ENCODE measurements around the gene FHIT.
"Not testable (repeated sequence)": the region's sequence is repeated elsewhere in the genome, so short reads cannot be mapped to it uniquely, and the experiment has no call there.

The FHIT gene

DNA sequence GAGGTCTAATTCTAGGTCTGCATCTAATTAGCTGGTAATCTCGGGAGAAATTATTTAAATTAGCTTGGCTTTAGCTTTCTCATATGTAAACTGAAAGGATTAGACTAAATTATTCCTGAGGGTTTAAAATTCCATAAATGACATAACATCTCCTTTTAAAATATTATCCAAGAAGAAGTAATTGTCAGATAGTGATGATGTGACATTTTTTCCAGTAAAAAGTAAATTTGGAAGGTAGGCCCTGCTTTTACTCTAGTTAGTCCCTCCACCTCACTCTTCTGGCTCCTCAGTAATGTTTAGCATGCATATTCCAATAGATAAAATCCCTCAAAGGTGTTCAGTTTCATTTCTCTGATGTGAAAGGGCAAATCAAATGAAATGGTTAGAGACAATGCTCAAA lies 215.7 kb downstream of the FHIT start:
- intact Hi-C loops (cut with DNase I; ENCODE audit: low total_unique reads): no loop called here
- Histone ChIP-seq H3K4me1 (no peaks in the 10 kb centered on the region), H3K27ac (no peak overlapping the region), H3K9me3 (no peaks in the 10 kb centered on the region), H3K27me3 (no peaks in the 10 kb centered on the region), H3K36me3 (no peaks in the 10 kb centered on the region), H3K4me3 (no peak overlapping the region)
- DNase-seq: no peak
- TF ChIP-seq, protein P1, sequence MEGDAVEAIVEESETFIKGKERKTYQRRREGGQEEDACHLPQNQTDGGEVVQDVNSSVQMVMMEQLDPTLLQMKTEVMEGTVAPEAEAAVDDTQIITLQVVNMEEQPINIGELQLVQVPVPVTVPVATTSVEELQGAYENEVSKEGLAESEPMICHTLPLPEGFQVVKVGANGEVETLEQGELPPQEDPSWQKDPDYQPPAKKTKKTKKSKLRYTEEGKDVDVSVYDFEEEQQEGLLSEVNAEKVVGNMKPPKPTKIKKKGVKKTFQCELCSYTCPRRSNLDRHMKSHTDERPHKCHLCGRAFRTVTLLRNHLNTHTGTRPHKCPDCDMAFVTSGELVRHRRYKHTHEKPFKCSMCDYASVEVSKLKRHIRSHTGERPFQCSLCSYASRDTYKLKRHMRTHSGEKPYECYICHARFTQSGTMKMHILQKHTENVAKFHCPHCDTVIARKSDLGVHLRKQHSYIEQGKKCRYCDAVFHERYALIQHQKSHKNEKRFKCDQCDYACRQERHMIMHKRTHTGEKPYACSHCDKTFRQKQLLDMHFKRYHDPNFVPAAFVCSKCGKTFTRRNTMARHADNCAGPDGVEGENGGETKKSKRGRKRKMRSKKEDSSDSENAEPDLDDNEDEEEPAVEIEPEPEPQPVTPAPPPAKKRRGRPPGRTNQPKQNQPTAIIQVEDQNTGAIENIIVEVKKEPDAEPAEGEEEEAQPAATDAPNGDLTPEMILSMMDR (IDR thresholded peaks at IDR 0.05): no peak

DNA sequence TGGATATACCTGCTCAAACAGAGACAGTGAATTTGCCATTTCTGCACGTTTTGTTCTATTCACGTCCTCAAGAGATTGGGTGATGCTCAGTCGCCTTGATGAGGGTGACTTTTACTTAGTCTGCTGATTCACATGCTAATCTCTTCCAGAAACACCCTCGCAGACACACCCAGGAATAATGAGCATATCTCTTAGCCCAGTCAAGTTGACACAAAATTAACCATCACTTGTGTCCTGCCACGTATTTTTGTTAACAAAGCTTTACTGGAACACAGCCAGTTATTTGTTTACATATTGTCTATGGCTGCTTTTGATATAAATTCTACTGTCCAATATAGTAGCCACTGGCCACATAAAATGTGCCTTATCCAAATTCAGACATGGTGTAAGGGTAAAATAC lies 218.3 kb downstream of the FHIT start:
- no peaks in the 10 kb centered on the region for H3K4me1 ChIP-seq
- H3K27ac ChIP-seq: no peak overlapping the region
- H3K9me3 ChIP-seq: no peaks in the 10 kb centered on the region
- no peaks in the 10 kb centered on the region for H3K36me3 ChIP-seq
- intact Hi-C loops (cut with DNase I; ENCODE audit: low total_unique reads): no loop called here
- no peak overlapping the region for H3K4me3 ChIP-seq
- DNase-seq: no peak
- TF ChIP-seq, protein P1 (IDR thresholded peaks at IDR 0.05): no peak
- H3K27me3 ChIP-seq: no peaks in the 10 kb centered on the region

DNA sequence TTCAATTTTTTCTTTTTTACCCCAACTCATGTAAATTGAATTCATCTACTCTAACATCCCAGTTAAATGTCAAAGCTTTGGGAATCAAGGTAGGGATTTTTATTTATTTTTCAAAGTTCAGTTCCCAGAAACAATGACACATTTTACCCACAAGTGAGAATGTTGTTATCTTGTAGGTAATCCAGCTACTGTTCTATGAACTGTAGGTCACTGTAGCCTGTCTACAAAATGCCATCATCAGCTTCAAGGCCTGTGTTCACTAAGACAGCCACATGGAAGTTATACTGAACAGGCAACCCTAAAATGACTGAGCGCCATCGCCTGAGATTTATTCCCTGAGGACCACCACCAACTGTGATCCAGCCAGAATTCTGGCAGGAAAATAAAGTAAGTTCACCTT lies 219.7 kb downstream of the FHIT start:
- Histone ChIP-seq H3K27me3 (no peaks in the 10 kb centered on the region), H3K4me1 (no peaks in the 10 kb centered on the region), H3K4me3 (no peak overlapping the region), H3K27ac (no peak overlapping the region), H3K36me3 (no peaks in the 10 kb centered on the region), H3K9me3 (no peaks in the 10 kb centered on the region)
- intact Hi-C loops (cut with DNase I; ENCODE audit: low total_unique reads): no loop called here
- DNase-seq: no peak
- TF ChIP-seq, protein P1 (IDR thresholded peaks at IDR 0.05): no peak

DNA sequence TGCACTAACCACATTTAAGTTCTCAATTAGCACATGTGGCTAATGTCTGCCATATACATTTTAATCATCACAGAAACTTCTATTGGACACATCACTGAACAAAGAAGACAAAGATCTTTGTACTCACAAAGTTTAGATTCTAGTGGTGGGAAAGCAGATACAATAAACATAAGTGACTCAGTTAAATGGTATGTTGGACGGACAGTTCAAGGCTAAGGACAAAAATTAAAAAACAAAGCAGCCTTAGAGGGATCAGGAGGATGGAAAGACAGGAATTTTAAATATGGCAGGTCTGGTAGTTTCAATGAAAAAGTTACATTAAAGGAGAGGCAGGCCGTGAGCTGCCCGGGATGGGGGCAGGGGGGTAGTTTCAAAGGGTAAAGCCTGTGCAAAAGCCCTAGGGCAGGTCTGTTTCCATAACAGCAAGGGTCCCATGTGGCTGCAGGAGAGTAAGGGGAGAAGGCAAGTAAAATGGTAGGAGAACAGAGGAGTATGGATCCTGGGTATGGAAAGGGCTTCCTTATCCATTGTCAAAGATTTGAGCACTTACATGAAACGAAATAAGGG lies 220.7 kb downstream of the FHIT start:
- Histone ChIP-seq H3K4me1 (no peaks in the 10 kb centered on the region), H3K9me3 (no peaks in the 10 kb centered on the region), H3K4me3 (no peak overlapping the region), H3K36me3 (no peaks in the 10 kb centered on the region), H3K27me3 (no peaks in the 10 kb centered on the region), H3K27ac (no peak overlapping the region)
- intact Hi-C loops (cut with DNase I; ENCODE audit: low total_unique reads): no loop called here
- DNase-seq: no peak
- TF ChIP-seq, protein P1 (IDR thresholded peaks at IDR 0.05): no peak

DNA sequence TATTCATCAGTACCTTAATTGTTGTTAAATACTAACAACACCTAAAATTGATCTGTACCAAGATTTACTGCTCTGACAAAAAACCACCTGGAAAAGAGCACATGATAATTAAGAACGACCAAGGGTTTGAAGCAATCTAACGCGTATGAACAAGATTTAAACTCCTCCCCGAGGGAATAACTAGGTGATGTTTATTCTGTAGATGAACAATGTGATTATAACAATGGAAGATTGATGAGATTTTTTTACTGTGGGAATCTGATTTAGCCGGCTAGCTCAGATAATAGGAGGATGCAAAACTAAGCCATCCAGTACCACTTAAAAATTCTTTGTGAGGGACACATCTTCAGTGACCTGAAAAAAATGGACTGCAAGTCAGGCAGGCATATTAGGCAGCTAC lies 222.1 kb downstream of the FHIT start:
- Histone ChIP-seq H3K36me3 (no peaks in the 10 kb centered on the region), H3K27ac (no peak overlapping the region), H3K9me3 (no peaks in the 10 kb centered on the region), H3K4me1 (no peaks in the 10 kb centered on the region), H3K4me3 (no peak overlapping the region), H3K27me3 (no peaks in the 10 kb centered on the region)
- intact Hi-C loops (cut with DNase I; ENCODE audit: low total_unique reads): no loop called here
- no peak for DNase-seq
- TF ChIP-seq, protein P1 (IDR thresholded peaks at IDR 0.05): no peak

DNA sequence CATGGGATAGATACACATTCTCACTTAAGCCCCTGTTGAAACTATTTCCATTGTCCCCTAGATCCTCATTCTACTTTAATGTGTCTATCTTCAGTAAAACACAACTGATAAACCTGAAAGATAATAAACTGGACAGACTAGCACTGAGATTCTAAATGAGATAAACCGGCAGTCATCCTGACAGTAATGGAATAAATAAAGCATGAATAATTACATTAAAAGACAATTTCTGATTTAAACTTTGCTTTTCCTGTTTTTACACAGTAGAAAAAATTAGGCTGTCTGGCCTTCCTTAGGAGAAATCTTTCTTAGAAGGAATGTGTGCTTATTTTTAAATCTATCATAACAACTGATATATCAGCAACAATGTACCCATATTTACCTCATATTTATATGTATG lies 232.4 kb downstream of the FHIT start:
- H3K4me3 ChIP-seq: no peak overlapping the region

DNA sequence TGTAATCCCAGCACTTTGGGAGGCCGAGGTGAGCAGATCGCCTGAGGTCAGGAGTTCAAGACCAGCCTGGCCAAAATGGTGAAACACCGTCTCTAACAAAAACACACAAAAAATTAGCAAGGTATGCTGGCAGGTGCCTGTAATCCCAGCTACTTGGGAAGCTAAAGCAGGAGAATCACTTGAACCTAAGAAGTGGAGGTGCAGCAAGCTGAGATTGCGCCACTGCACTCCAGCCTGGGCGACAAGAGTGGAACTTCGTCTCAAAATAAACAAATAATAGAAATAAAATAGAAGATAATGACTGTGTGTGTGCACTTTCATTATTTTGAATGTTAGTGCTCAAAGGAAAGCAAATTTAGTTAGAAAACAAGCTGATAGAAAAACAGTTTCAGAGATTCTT lies 234.2 kb downstream of the FHIT start:
- H3K4me1 ChIP-seq; H3K4me3 ChIP-seq; H3K9me3 ChIP-seq; H3K36me3 ChIP-seq; H3K27ac ChIP-seq; intact Hi-C loops (cut with DNase I; ENCODE audit: low total_unique reads); H3K27me3 ChIP-seq; DNase-seq: not testable (repeated sequence)

More for the DNA sequence above, 232.4 kb downstream of the FHIT start:
- intact Hi-C loops (cut with DNase I; ENCODE audit: low total_unique reads): no loop called here
- Histone ChIP-seq H3K27me3 (no peaks in the 10 kb centered on the region), H3K4me1 (no peaks in the 10 kb centered on the region), H3K27ac (no peak overlapping the region), H3K9me3 (no peaks in the 10 kb centered on the region), H3K36me3 (no peaks in the 10 kb centered on the region)
- no peak for DNase-seq
- TF ChIP-seq, protein P1 (IDR thresholded peaks at IDR 0.05): no peak

All from tibial artery (tissue), 4 donors.